Umbilical cord (tissue), 2 donors: Measurements from ENCODE around the gene ITIH1. TPM values are rescaled to one million over a fixed set of nuclear protein-coding genes. Genes with fewer than 3 reads are reported as not detected.

Source experiments
- DNase-seq: peaks from one replicate; pipeline ENCODE4 v3.0.0-alpha.2; 2015; ENCODE audit warnings: low spot score
- total RNA-seq: library from RNA; depleted of rRNA; stranded (reverse); fragments of >200 nt; gene quantifications from one replicate; pipeline ENCODE4 v1.2.3, GENCODE V29; 2014; ENCODE audit warnings: low replicate concordance; ENCODE audit not compliant: insufficient read depth

Gene ITIH1
- total RNA-seq, 1 donor from 2014 or later = 1.2 TPM

DNA sequence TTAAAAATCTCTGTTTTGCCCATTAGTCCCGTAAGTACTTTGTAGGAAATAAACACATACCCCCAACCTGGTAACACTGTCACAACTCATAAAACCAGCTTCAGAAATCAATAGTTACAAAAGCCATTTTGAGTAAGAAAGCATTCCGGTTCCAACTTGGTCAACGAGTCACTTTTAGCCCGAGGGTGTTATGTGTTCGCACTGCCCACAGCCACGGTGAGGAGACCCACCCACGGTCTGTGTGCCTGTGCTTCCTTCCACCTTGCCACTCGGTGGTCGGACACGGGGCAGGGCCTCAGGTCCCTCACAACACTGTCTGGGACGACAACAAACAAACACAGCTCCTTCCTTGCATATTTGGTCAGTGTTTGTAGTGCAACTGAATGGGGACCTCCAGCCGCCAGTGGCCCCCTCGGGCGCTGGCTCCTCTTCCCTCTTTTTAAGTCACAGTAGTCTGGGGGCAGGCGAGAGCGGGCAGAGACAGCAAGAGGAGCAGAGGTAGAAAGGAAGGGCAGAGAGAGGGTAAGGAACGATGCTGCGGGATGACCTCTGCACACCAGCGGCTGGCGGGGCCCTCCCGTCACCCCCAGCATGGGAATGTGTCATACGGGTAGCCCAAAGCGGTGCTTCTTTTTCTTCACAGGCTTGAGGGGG lies 62.6 kb downstream of the ITIH1 start:
- DNase-seq = no peak

DNA sequence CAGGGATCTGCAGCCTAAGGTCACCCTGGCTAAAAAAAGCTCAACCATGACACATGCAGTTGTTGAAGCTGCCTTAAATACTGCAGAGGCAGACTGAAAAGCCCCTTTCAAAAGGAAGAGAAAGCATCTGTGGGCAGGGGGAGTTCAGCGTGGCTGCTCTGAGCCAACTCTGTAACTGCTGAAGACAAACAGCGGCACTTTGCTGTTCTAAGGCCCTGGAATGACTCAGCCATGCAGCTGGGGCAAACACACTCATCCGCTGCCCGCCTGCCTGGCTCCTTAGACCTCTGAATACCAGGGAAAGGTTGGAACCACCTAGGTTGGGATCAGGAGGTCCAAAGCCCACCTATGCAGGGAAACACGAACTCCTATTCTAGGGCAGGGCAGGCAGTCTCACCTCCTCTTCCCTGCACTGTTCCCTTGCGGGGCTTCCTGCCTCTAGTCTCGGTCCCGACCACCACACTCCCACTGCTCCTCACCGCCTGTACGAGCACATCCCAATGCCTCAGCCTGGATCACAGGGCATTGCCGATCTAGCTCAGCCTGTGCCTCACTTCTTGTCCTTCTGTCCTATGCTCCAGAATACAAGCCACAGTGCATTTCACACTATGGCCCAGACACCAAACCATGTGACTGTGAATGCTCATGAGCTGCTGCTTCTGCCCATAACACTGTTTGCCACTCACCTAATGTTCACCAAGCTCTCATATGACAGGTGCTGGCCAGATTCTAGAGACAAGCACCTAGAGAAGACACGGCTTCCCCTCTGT lies 64.0 kb downstream of the ITIH1 start:
- DNase-seq = no peak

Other genes with a start within 250 kb of the ITIH1 start
- 104 TPM for gene NT5DC2, start 243.7 kb upstream of the ITIH1 start, total RNA-seq
- 2.2 TPM for gene UQCC5, start 241.0 kb upstream of the ITIH1 start, total RNA-seq
- gene PBRM1, start 91.7 kb upstream of the ITIH1 start, total RNA-seq = 122 TPM
- 75.4 TPM for gene GNL3, start 91.6 kb upstream of the ITIH1 start, total RNA-seq
- gene GLT8D1, start 71.8 kb upstream of the ITIH1 start, total RNA-seq = 100 TPM
- gene SPCS1, start 71.5 kb upstream of the ITIH1 start, total RNA-seq = 87.9 TPM
- gene NEK4, start 6.7 kb upstream of the ITIH1 start, total RNA-seq = 24.3 TPM
- 48.2 TPM for gene ITIH3, start 17.2 kb downstream of the ITIH1 start, total RNA-seq
- 12.5 TPM for gene ITIH4, start 53.1 kb downstream of the ITIH1 start, total RNA-seq
- 6.7 TPM for gene MUSTN1, start 57.4 kb downstream of the ITIH1 start, total RNA-seq
- 7.2 TPM for gene STIMATE, start 119.9 kb downstream of the ITIH1 start, total RNA-seq